Liver (tissue), 9 donors: ENCODE data around the gene EVX1. TPM values are rescaled to one million over a fixed set of nuclear protein-coding genes. Genes with fewer than 3 reads are reported as not detected.
A peak's percentile ranks its signal among the peaks of the same experiment; 100 is the strongest.

Experiments
- DNase-seq: peaks from one replicate; pipeline ENCODE4 v3.0.0-alpha.2; 2017; ENCODE audit warnings: low spot score
- H3K27ac ChIP-seq, 2 donors: one replicate each; pipeline ENCODE4 v1.7.0; 2013; ENCODE audit warnings: inconsistent platforms in 2 of 2, low read length in 2 of 2, control low read depth in 1 of 2, low read depth in 1 of 2, mild to moderate bottlenecking in 1 of 2
- H3K27me3 ChIP-seq, 4 donors: one replicate each; pipeline versions ENCODE4 v1.6.1 to v1.7.0; 2013; ENCODE audit warnings: low read length in 3 of 4, inconsistent platforms in 1 of 4, mild to moderate bottlenecking in 1 of 4, moderate library complexity in 1 of 4; ENCODE audit not compliant: control insufficient read depth in 4 of 4, insufficient read depth in 4 of 4
- H3K36me3 ChIP-seq, 4 donors: one replicate each; pipeline versions ENCODE4 v1.6.1 to v1.7.0; 2013; ENCODE audit warnings: low read length in 3 of 4, mild to moderate bottlenecking in 3 of 4, low read depth in 1 of 4, moderate library complexity in 1 of 4; ENCODE audit not compliant: control insufficient read depth in 4 of 4, insufficient read depth in 3 of 4
- H3K4me1 ChIP-seq, 4 donors: one replicate each; pipeline versions ENCODE4 v1.6.1 to v1.7.0; 2013; ENCODE audit warnings: low read length in 3 of 4, mild to moderate bottlenecking in 3 of 4, moderate library complexity in 1 of 4; ENCODE audit not compliant: control insufficient read depth in 4 of 4, insufficient read depth in 4 of 4
- H3K4me3 ChIP-seq, 3 donors: one replicate each; pipeline versions ENCODE4 v1.6.1 to v1.7.0; 2013; ENCODE audit warnings: low read length in 3 of 3, control low read depth in 1 of 3, low read depth in 1 of 3, mild to moderate bottlenecking in 1 of 3
- H3K9ac ChIP-seq, 2 donors: one replicate each; pipeline ENCODE4 v1.7.0; 2013; ENCODE audit warnings: low read length in 2 of 2, mild to moderate bottlenecking in 2 of 2, moderate library complexity in 2 of 2, control low read depth in 1 of 2, low read depth in 1 of 2
- H3K9me3 ChIP-seq, 4 donors: one replicate each; pipeline versions ENCODE4 v1.6.1 to v1.7.0; 2013; ENCODE audit warnings: low read length in 3 of 4; ENCODE audit not compliant: control insufficient read depth in 4 of 4
- CTCF ChIP-seq: fragments of 150-350 bp; IDR thresholded peaks from 2 replicates; pipeline ENCODE4 v1.5.1; 2017; ENCODE audit warnings: improper control_type of control experiment, low read depth, low read length; ENCODE audit not compliant: missing input control
- EGR1 ChIP-seq, 2 donors: IDR thresholded peaks; 2 replicates each; pipeline ENCODE4 v1.6.1; 2016 to 2018; ENCODE audit warnings: antibody characterized with exemption in 2 of 2, low read depth in 2 of 2
- FOXA1 ChIP-seq: IDR thresholded peaks from 2 replicates; pipeline ENCODE4 v1.6.1; 2016; ENCODE audit warnings: antibody characterized with exemption
- FOXA2 ChIP-seq: IDR thresholded peaks from 2 replicates; pipeline ENCODE4 v1.6.1; 2016; ENCODE audit warnings: antibody characterized with exemption
- GABPA ChIP-seq, 2 donors: IDR thresholded peaks in 1 of 2; conservative IDR thresholded peaks in 1 of 2; 2 replicates each; pipeline ENCODE4 v1.6.1; 2016; ENCODE audit warnings: antibody characterized with exemption in 2 of 2, mild to moderate bottlenecking in 1 of 2, moderate library complexity in 1 of 2
- HNF4G ChIP-seq: IDR thresholded peaks from 2 replicates; pipeline ENCODE4 v1.6.1; 2016; ENCODE audit warnings: antibody characterized with exemption
- JUND ChIP-seq, 2 donors: IDR thresholded peaks; 2 replicates each; pipeline ENCODE4 v1.6.1; 2016; ENCODE audit warnings: antibody characterized with exemption in 2 of 2
- MAX ChIP-seq: IDR thresholded peaks from 2 replicates; pipeline ENCODE4 v1.6.1; 2016; ENCODE audit warnings: antibody characterized with exemption
- NR2F2 ChIP-seq: IDR thresholded peaks from 2 replicates; pipeline ENCODE4 v1.6.1; 2016; ENCODE audit warnings: antibody characterized with exemption
- RAD21 ChIP-seq, 2 donors: IDR thresholded peaks; 2 replicates each; pipeline ENCODE4 v1.6.1; 2016; ENCODE audit warnings: antibody characterized with exemption in 2 of 2, mild to moderate bottlenecking in 2 of 2
- REST ChIP-seq: IDR thresholded peaks from 2 replicates; pipeline ENCODE4 v1.6.1; 2016; ENCODE audit warnings: antibody characterized with exemption, mild to moderate bottlenecking
- SP1 ChIP-seq: IDR thresholded peaks from 2 replicates; pipeline ENCODE4 v1.6.1; 2018; ENCODE audit warnings: antibody characterized with exemption, mild to moderate bottlenecking
- TAF1 ChIP-seq: conservative IDR thresholded peaks from 2 replicates; pipeline ENCODE4 v1.6.1; 2016; ENCODE audit warnings: antibody characterized with exemption, mild to moderate bottlenecking
- YY1 ChIP-seq: IDR thresholded peaks from 2 replicates; pipeline ENCODE4 v1.6.1; 2016; ENCODE audit warnings: antibody characterized with exemption, mild to moderate bottlenecking
- ZBTB33 ChIP-seq: IDR thresholded peaks from 2 replicates; pipeline ENCODE4 v1.6.1; 2016; ENCODE audit warnings: antibody characterized with exemption
- WGBS: extraction: QIAGEN DNeasy Blood & Tissue Kit; methylation state at CpG from one replicate; pipeline ENCODE4 v1.1.7; 2013; 5-methylcytosine and 5-hydroxymethylcytosine counted together
- polyA plus RNA-seq, 2 donors: library from polyadenylated mRNA; stranded (reverse) in 1 of 2; unstranded in 1 of 2; fragments of 200-250 nt in 1 of 2; fragments of >200 nt in 1 of 2; fragmentation: Nextera tagmentation in 1 of 2; extraction: Ambion mirVana in 1 of 2; gene quantifications; one replicate each; pipeline versions ENCODE4 v1.2.1 to v1.2.3, GENCODE V29; 2013 to 2015
- total RNA-seq, 2 donors: library from RNA; depleted of rRNA; stranded (reverse); fragments of >200 nt; gene quantifications; one replicate each; pipeline ENCODE4 v1.2.3, GENCODE V29; 2014
- donor health status: healthy.
- donor health status: healthy.
- donor health status: healthy.
- donor health status: healthy.
- donor health status: healthy.

EVX1 gene
- total and polyA plus RNA-seq, 4 donors = not detected

GRCh38 chr7:27238979-27239386 lies 3.6 kb upstream of the EVX1 start:
- Histone ChIP-seq H3K36me3 (no peaks in the 10 kb centered on the region), H3K4me3 (peak overlapping the region in 1 of 3 donors; percentile 18), H3K27me3 (peaks cover 4 to 28% (median 16%) of the 10 kb centered on the region in 4 donors), H3K27ac (no peak overlapping the region), H3K4me1 (peaks cover 8 to 26% (median 14%) of the 10 kb centered on the region in 4 donors), H3K9me3 (no peaks in the 10 kb centered on the region), H3K9ac (no peak overlapping the region)
- no peak for DNase-seq
- 46% methylated on average over 15 of the region's 15 CpGs for WGBS
- TF ChIP-seq HNF4G (no peak), FOXA1 (no peak), SP1 (no peak), JUND (IDR thresholded peaks at IDR 0.05) (no peak), RAD21 (IDR thresholded peaks at IDR 0.05) (no peak), MAX (no peak), CTCF (no peak), FOXA2 (no peak), EGR1 (IDR thresholded peaks at IDR 0.05; ENCODE audit: low read depth in 2 of 2) (no peak)

- TF ChIP-seq ZBTB33 (no peak), FOXA2 (no peak), CTCF (no peak), GABPA (IDR thresholded peaks at IDR 0.05 in 1 of 2, conservative IDR thresholded peaks at IDR 0.05 in 1 of 2) (no peak), YY1 (no peak), REST (no peak), RAD21 (IDR thresholded peaks at IDR 0.05) (no peak), NR2F2 (no peak), TAF1 (no peak), EGR1 (IDR thresholded peaks at IDR 0.05; ENCODE audit: low read depth in 2 of 2) (no peak), MAX (no peak), JUND (IDR thresholded peaks at IDR 0.05) (no peak), FOXA1 (no peak)
- Histone ChIP-seq H3K9me3 (no peaks in the 10 kb centered on the region), H3K4me1 (peaks cover 8 to 26% (median 14%) of the 10 kb centered on the region in 4 donors), H3K9ac (no peak overlapping the region), H3K27ac (no peak overlapping the region), H3K27me3 (peaks cover 4 to 26% (median 17%) of the 10 kb centered on the region in 4 donors), H3K36me3 (no peaks in the 10 kb centered on the region), H3K4me3 (peak overlapping the region in 1 of 3 donors; percentile 18)
- 6% methylated on average over 55 of the region's 55 CpGs for WGBS
- no peak for DNase-seq
Observed at GRCh38 chr7:27239387-27240014, 3.1 kb upstream of the EVX1 start.
